A549 (cell line): ENCODE measurements around the gene KCTD1.

ENCODE experiments used
- CBX2 ChIP-seq: fragments of 200-600 bp; sonication (generic); IDR thresholded peaks from 2 replicates; pipeline ENCODE4 v1.6.1; 2016; ENCODE audit warnings: low read depth, mild to moderate bottlenecking, borderline replicate concordance
- CTCF ChIP-seq: fragments of >200 bp; sonication (Bioruptor Twin); formaldehyde crosslinking; IDR thresholded peaks from 3 replicates; pipeline ENCODE4 v1.5.1; 2016
- FOSL2 ChIP-seq, 2 experiments: fragments of 450-650 bp in 1 of 2; fragments of >200 bp in 1 of 2; sonication (Bioruptor Twin) in 1 of 2; formaldehyde crosslinking; IDR thresholded peaks; 2 replicates each; pipeline versions ENCODE4 v1.5.0 to v1.6.1; 2016 to 2020; ENCODE audit warnings: mild to moderate bottlenecking in 1 of 2, moderate library complexity in 1 of 2
- HDAC2 ChIP-seq: fragments of 200-600 bp; sonication (generic); IDR thresholded peaks from 2 replicates; pipeline ENCODE4 v1.6.1; 2016
- MYC ChIP-seq: IDR thresholded peaks from 2 replicates; pipeline ENCODE4 v1.6.1; 2012; ENCODE audit warnings: mild to moderate bottlenecking, inconsistent platforms, low read length, improper control_type of control experiment, borderline replicate concordance
- POLR2A ChIP-seq: IDR thresholded peaks from 2 replicates; pipeline ENCODE4 v1.6.1; 2012; ENCODE audit warnings: mild to moderate bottlenecking, low read length
- RAD21 ChIP-seq, 2 experiments: fragments of >200 bp in 1 of 2; sonication (Bioruptor Twin) in 1 of 2; formaldehyde crosslinking in 1 of 2; IDR thresholded peaks in 1 of 2; conservative IDR thresholded peaks in 1 of 2; 2 replicates in 1 of 2; 3 replicates in 1 of 2; pipeline ENCODE4 v1.6.1; 2012 to 2018; ENCODE audit warnings: inconsistent platforms in 1 of 2
- SREBF2 ChIP-seq: fragments of 450-650 bp; IDR thresholded peaks from 2 replicates; pipeline ENCODE4 v1.6.1; 2014; ENCODE audit warnings: mild to moderate bottlenecking, moderate library complexity
- TF ChIP-seq, protein P1 (sequence below): fragments of 200-600 bp; sonication (generic); IDR thresholded peaks from 2 replicates; pipeline ENCODE4 v1.6.1; 2016; ENCODE audit warnings: antibody characterized with exemption, mild to moderate bottlenecking, moderate library complexity

DNA sequence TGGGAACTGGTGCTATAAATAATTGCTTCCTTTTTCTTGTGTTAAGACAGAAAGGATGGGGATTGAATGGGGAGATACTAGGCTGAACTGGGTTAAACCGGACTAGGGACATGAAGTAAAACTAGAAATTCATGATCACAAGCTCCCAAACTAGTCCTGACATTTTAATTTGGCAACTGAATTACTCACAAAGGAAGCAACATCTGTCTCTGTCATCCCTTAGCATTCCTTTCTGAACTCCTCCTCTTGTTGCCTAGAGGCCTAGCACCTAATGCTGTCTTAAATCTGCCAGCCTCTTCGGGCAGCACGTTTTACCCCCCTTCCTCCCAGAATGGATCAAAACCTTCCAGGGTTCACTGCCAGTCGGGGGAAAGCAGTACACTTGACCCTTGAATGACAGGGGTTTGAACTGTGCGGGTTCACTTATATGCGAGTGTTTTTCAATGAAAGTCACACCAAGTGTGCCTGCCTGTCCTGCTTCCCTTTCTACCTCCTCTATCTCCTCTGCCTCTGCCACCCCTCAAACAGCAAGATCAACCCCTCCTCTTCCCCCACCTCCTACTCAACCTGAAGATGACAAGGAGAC, 8.2 kb downstream of the KCTD1 start:
- TF ChIP-seq POLR2A: no peak
- TF ChIP-seq CTCF: no peak
- no peak for TF ChIP-seq CBX2
- TF ChIP-seq, protein P1, sequence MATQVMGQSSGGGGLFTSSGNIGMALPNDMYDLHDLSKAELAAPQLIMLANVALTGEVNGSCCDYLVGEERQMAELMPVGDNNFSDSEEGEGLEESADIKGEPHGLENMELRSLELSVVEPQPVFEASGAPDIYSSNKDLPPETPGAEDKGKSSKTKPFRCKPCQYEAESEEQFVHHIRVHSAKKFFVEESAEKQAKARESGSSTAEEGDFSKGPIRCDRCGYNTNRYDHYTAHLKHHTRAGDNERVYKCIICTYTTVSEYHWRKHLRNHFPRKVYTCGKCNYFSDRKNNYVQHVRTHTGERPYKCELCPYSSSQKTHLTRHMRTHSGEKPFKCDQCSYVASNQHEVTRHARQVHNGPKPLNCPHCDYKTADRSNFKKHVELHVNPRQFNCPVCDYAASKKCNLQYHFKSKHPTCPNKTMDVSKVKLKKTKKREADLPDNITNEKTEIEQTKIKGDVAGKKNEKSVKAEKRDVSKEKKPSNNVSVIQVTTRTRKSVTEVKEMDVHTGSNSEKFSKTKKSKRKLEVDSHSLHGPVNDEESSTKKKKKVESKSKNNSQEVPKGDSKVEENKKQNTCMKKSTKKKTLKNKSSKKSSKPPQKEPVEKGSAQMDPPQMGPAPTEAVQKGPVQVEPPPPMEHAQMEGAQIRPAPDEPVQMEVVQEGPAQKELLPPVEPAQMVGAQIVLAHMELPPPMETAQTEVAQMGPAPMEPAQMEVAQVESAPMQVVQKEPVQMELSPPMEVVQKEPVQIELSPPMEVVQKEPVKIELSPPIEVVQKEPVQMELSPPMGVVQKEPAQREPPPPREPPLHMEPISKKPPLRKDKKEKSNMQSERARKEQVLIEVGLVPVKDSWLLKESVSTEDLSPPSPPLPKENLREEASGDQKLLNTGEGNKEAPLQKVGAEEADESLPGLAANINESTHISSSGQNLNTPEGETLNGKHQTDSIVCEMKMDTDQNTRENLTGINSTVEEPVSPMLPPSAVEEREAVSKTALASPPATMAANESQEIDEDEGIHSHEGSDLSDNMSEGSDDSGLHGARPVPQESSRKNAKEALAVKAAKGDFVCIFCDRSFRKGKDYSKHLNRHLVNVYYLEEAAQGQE: no peak
- TF ChIP-seq FOSL2 (IDR thresholded peaks at IDR 0.05): no peak
- no peak for TF ChIP-seq FOSL2 (CRISPR knock-in tag; IDR thresholded peaks at IDR 0.05)
- TF ChIP-seq SREBF2: no peak
- TF ChIP-seq MYC: no peak
- TF ChIP-seq HDAC2: no peak
- TF ChIP-seq RAD21 (conservative IDR thresholded peaks at IDR 0.05 in 1 of 2, IDR thresholded peaks at IDR 0.05 in 1 of 2): no peak
